ENCODE measurements around the gene SP2.

GRCh38 chr17:47953909-47954308 lies 57.9 kb downstream of the SP2 start:
- TF ChIP-seq CTCF (IDR thresholded peaks at IDR 0.05) (peak in 1 of 6 experiments; percentile 26), POLR2A (IDR thresholded peaks at IDR 0.05) (no peak)

Measured in esophagus squamous epithelium (tissue), 4 donors.